MCF 10A (cell line): ENCODE data around the gene CHST11. TPM values are rescaled to one million over a fixed set of nuclear protein-coding genes. Genes with fewer than 3 reads are reported as not detected.

ENCODE experiments used
- BruUV-seq: library from RNA; stranded (reverse); fragments of 400-500 nt; replicated peaks from 2 replicates; lab custom pipeline; 2021; lab: Mats Ljungman, UMichigan
- CTCF ChIA-PET: fragments of 300-600 bp; sonication (Branson Sonifier 250); formaldehyde crosslinking; extraction: SDS; loops from one replicate; lab custom pipeline; 2021; ENCODE audit warnings: antibody characterized with exemption, inconsistent platforms; lab: Yijun Ruan, JAX
- POLR2A ChIA-PET: fragments of 300-600, 350-650 bp; sonication (Branson Sonifier 250); formaldehyde crosslinking; extraction: SDS; loops from one replicate; lab custom pipeline; 2020; ENCODE audit warnings: antibody characterized with exemption, inconsistent platforms; lab: Yijun Ruan, JAX
- DNase-seq: peaks from one replicate; pipeline ENCODE4 v3.0.0-alpha.2; 2018; ENCODE audit not compliant: unreplicated experiment
- H3K27ac Mint-ChIP-seq: one replicate; pipeline ENCODE4 v1.8.0; 2022; ENCODE audit warnings: mild to moderate bottlenecking, low read depth, mixed read lengths; ENCODE audit not compliant: unreplicated experiment
- H3K27me3 Mint-ChIP-seq: one replicate; pipeline ENCODE4 v1.8.0; 2022; ENCODE audit warnings: mixed read lengths; ENCODE audit not compliant: insufficient read depth, unreplicated experiment
- H3K36me3 Mint-ChIP-seq: one replicate; pipeline ENCODE4 v1.8.0; 2022; ENCODE audit warnings: mild to moderate bottlenecking, moderate library complexity, mixed read lengths; ENCODE audit not compliant: insufficient read depth, unreplicated experiment
- H3K4me1 Mint-ChIP-seq: one replicate; pipeline ENCODE4 v1.8.0; 2022; ENCODE audit warnings: mixed read lengths; ENCODE audit not compliant: insufficient read depth, unreplicated experiment
- H3K4me3 Mint-ChIP-seq: one replicate; pipeline ENCODE4 v1.8.0; 2022; ENCODE audit warnings: mild to moderate bottlenecking, moderate library complexity, mixed read lengths; ENCODE audit not compliant: unreplicated experiment
- H3K9me3 Mint-ChIP-seq: one replicate; pipeline ENCODE4 v1.8.0; 2022; ENCODE audit warnings: mixed read lengths; ENCODE audit not compliant: unreplicated experiment
- intact Hi-C: fragments of 100-400 bp; cut with micrococcal nuclease; formaldehyde crosslinking; loops from 2 replicates; pipeline ENCODE4 v1.14.1; 2022
- total RNA-seq: library from RNA; stranded (reverse); gene quantifications from 2 replicates; pipeline ENCODE4 v1.2.3, GENCODE V29; 2022
- TF ChIP-seq, protein P1 (sequence below): fragments of 200-600 bp; IDR thresholded peaks from one replicate; pipeline ENCODE4 v1.8.0; 2022; ENCODE audit warnings: antibody characterized with exemption, mild to moderate bottlenecking; ENCODE audit not compliant: unreplicated experiment

CHST11 gene
- total RNA-seq, 1 experiment from 2014 or later: 5.3 TPM

GRCh38 chr12:104746467-104747088, 289.8 kb downstream of the CHST11 start:
- no peaks in the 10 kb centered on the region for H3K27me3 Mint-ChIP-seq
- POLR2A ChIA-PET: interaction anchor here (0.6 kb wide), 2 partner anchors 32 to 145 kb away, joined by 3 to 4 read pairs; no protein-coding TSS in a partner anchor

DNA sequence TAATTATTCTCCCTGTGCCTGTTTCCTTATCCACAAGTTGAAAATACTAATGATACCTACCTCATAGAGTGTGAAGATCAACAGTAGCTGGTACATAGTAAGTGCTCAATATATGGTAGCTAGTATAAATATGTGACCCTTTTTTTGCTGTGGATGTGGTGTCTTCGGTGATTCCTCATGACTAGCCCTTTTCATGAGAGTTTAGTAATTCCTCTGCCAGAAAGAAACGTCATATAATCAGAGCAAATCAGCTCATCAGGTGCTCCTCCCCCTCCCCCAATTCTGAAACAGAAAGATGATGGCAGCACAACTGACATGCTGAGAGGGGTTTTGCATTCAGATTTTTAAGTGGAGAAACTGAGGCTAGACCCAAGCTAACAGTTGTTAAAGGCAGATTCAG, 290.6 kb downstream of the CHST11 start:
- Mint-ChIP-seq H3K27me3 (no peaks in the 10 kb centered on the region), H3K36me3 (no peaks in the 10 kb centered on the region), H3K4me1 (no peaks in the 10 kb centered on the region), H3K9me3 (no peaks in the 10 kb centered on the region), H3K27ac (no peak overlapping the region), H3K4me3 (no peak overlapping the region)
- DNase-seq: no peak
- POLR2A ChIA-PET: interaction anchor here (1.1 kb wide), 1 partner anchor 15 kb away, joined by 4 read pairs; no protein-coding TSS in a partner anchor
- CTCF ChIA-PET: interaction anchor here (0.6 kb wide), 2 partner anchors 10 to 212 kb away, joined by 3 read pairs; no protein-coding TSS in a partner anchor
- intact Hi-C loops: no loop called here
- TF ChIP-seq, protein P1, sequence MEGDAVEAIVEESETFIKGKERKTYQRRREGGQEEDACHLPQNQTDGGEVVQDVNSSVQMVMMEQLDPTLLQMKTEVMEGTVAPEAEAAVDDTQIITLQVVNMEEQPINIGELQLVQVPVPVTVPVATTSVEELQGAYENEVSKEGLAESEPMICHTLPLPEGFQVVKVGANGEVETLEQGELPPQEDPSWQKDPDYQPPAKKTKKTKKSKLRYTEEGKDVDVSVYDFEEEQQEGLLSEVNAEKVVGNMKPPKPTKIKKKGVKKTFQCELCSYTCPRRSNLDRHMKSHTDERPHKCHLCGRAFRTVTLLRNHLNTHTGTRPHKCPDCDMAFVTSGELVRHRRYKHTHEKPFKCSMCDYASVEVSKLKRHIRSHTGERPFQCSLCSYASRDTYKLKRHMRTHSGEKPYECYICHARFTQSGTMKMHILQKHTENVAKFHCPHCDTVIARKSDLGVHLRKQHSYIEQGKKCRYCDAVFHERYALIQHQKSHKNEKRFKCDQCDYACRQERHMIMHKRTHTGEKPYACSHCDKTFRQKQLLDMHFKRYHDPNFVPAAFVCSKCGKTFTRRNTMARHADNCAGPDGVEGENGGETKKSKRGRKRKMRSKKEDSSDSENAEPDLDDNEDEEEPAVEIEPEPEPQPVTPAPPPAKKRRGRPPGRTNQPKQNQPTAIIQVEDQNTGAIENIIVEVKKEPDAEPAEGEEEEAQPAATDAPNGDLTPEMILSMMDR: no peak
- no TSS peak for BruUV-seq

More at GRCh38 chr12:104746467-104747088, 289.8 kb downstream of the CHST11 start:
- TF ChIP-seq, protein P1: no peak
- intact Hi-C loops: no loop called here
- Mint-ChIP-seq H3K27ac (no peak overlapping the region), H3K4me1 (no peaks in the 10 kb centered on the region), H3K36me3 (no peaks in the 10 kb centered on the region), H3K9me3 (no peaks in the 10 kb centered on the region), H3K4me3 (no peak overlapping the region)
- CTCF ChIA-PET: no interaction called here
- no TSS peak for BruUV-seq
- DNase-seq: no peak

DNA sequence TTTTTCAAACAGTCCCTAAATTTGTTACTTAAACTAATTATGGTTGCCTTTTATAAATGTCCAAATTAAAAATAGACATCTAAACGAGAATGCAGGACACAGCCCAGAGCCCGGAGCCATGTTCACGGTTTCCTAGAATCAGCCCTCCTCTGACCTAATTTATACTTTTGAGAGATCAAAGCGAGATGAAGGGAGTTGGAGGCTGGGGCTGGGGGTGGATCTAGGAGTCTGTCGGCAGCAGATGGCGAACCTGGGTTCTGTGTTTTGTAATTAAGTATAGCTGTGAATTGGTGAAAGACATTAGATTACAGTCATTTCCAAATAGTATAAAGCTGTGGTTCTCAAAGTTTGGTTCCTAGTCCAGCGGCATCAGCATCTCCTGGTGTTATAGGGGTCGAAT, 291.2 kb downstream of the CHST11 start:
- H3K9me3 Mint-ChIP-seq: no peaks in the 10 kb centered on the region
- intact Hi-C loops: no loop called here
- CTCF ChIA-PET: interaction anchor here (0.6 kb wide), 3 partner anchors 9 to 343 kb away, joined by 3 to 4 read pairs (median 3); no protein-coding TSS in a partner anchor
- H3K27me3 Mint-ChIP-seq: no peaks in the 10 kb centered on the region
- no TSS peak for BruUV-seq
- DNase-seq: no peak
- no peaks in the 10 kb centered on the region for H3K36me3 Mint-ChIP-seq
- POLR2A ChIA-PET: interaction anchor here (1.1 kb wide), 1 partner anchor 14 kb away, joined by 4 read pairs; no protein-coding TSS in a partner anchor
- no peaks in the 10 kb centered on the region for H3K4me1 Mint-ChIP-seq
- TF ChIP-seq, protein P1: no peak
- no peak overlapping the region for H3K4me3 Mint-ChIP-seq
- H3K27ac Mint-ChIP-seq: no peak overlapping the region

GRCh38 chr12:104748356-104748755, 291.6 kb downstream of the CHST11 start:
- CTCF ChIA-PET: interaction anchor here (0.6 kb wide), 1 partner anchor 342 kb away, joined by 4 read pairs; no protein-coding TSS in a partner anchor
- H3K27ac Mint-ChIP-seq: no peak overlapping the region
- no peaks in the 10 kb centered on the region for H3K9me3 Mint-ChIP-seq
- intact Hi-C loops: no loop called here
- no peak overlapping the region for H3K4me3 Mint-ChIP-seq
- DNase-seq: no peak
- no peaks in the 10 kb centered on the region for H3K4me1 Mint-ChIP-seq
- BruUV-seq: no TSS peak
- TF ChIP-seq, protein P1: no peak
- H3K36me3 Mint-ChIP-seq: no peaks in the 10 kb centered on the region
- POLR2A ChIA-PET: interaction anchor here (1.1 kb wide), 1 partner anchor 14 kb away, joined by 4 read pairs; no protein-coding TSS in a partner anchor
- H3K27me3 Mint-ChIP-seq: no peaks in the 10 kb centered on the region
